CD4-positive, alpha-beta T cell treated with Interleukin-15 for 1 hour (primary cell): ENCODE measurements around the gene RHOC.

Source experiments
- DNase-seq: peaks from one replicate; pipeline ENCODE4 v3.0.0-alpha.2; 2020

Gene RHOC

GRCh38 chr1:112716133-112716720, 9.3 kb upstream of the RHOC start:
- DNase-seq = peak; percentile 78

GRCh38 chr1:112715264-112716053, 8.5 kb upstream of the RHOC start, which contains the start of gene PPM1J:
Gene PPM1J (minus strand): TSS chr1:112715332. CDS start chr1:112715301, 31 bp downstream.
- peak; percentile 98 for DNase-seq

GRCh38 chr1:112714313-112715263, 7.7 kb upstream of the RHOC start:
- DNase-seq = no peak

- DNase-seq = peak; percentile 51
Observed at GRCh38 chr1:112713466-112714312, 6.8 kb upstream of the RHOC start.

GRCh38 chr1:112712701-112713128, 5.8 kb upstream of the RHOC start:
- no peak for DNase-seq

- no peak for DNase-seq
Observed at GRCh38 chr1:112712191-112712590, 5.3 kb upstream of the RHOC start.

GRCh38 chr1:112711670-112712069, 4.7 kb upstream of the RHOC start:
- DNase-seq = no peak

GRCh38 chr1:112711041-112711440, 4.1 kb upstream of the RHOC start:
- DNase-seq = no peak

- no peak for DNase-seq
Observed at GRCh38 chr1:112710586-112710985, 3.7 kb upstream of the RHOC start.

- DNase-seq = no peak
Observed at GRCh38 chr1:112710159-112710558, 3.2 kb upstream of the RHOC start.

- DNase-seq = no peak
Observed at GRCh38 chr1:112708489-112708888, 1.6 kb upstream of the RHOC start.

- no peak for DNase-seq
Observed at GRCh38 chr1:112708002-112708448, 1.1 kb upstream of the RHOC start.

- peak; percentile 74 for DNase-seq
Observed at GRCh38 chr1:112707221-112708001, 484 bp upstream of the RHOC start.

GRCh38 chr1:112704934-112705627, 1.8 kb downstream of the RHOC start:
- peak; percentile 62 for DNase-seq

- no peak for DNase-seq
Observed at GRCh38 chr1:112704391-112704933, 2.5 kb downstream of the RHOC start.

- no peak for DNase-seq
Observed at GRCh38 chr1:112703706-112704105, 3.2 kb downstream of the RHOC start.

GRCh38 chr1:112702420-112703261, 4.3 kb downstream of the RHOC start:
- no peak for DNase-seq

GRCh38 chr1:112702067-112702395, 4.9 kb downstream of the RHOC start:
- no peak for DNase-seq

- no peak for DNase-seq
Observed at GRCh38 chr1:112701227-112702066, 5.5 kb downstream of the RHOC start.
